ENCODE results near the gene NBPF3.
"Not testable (repeated sequence)": the region's sequence is repeated elsewhere in the genome, so short reads cannot be mapped to it uniquely, and the experiment has no call there.

Gene NBPF3

GRCh38 chr1:21517660-21518480 is 77.9 kb downstream of the NBPF3 start:
- DNase-seq (ENCODE audit: extremely low spot score): no peak
- TF ChIP-seq FOXA1 (IDR thresholded peaks at IDR 0.05) (no peak), FOXM1 (IDR thresholded peaks at IDR 0.05; ENCODE audit: borderline replicate concordance) (no peak), ELF4 (IDR thresholded peaks at IDR 0.05) (no peak), L3MBTL2 (conservative IDR thresholded peaks at IDR 0.05) (no peak), SUZ12 (IDR thresholded peaks at IDR 0.05) (no peak), NFRKB (IDR thresholded peaks at IDR 0.05) (no peak)
- ChIA-PET CTCF (no interaction called here), POLR2A (no interaction called here)

GRCh38 chr1:21518774-21519455 is 79.0 kb downstream of the NBPF3 start:
- no peak for DNase-seq (ENCODE audit: extremely low spot score)
- ChIA-PET POLR2A (no interaction called here), CTCF (no interaction called here)
- TF ChIP-seq ZNF384 (IDR thresholded peaks at IDR 0.05) (no peak), TARDBP (IDR thresholded peaks at IDR 0.05) (no peak), SP1 (IDR thresholded peaks at IDR 0.05) (no peak), ELF4 (IDR thresholded peaks at IDR 0.05) (no peak), NFRKB (IDR thresholded peaks at IDR 0.05) (no peak), BHLHE40 (IDR thresholded peaks at IDR 0.05; ENCODE audit: borderline replicate concordance) (no peak), HDGF (IDR thresholded peaks at IDR 0.05; ENCODE audit: borderline replicate concordance) (no peak), CTBP1 (IDR thresholded peaks at IDR 0.05; ENCODE audit: borderline replicate concordance) (no peak), LEF1 (IDR thresholded peaks at IDR 0.05; ENCODE audit: borderline replicate concordance) (no peak), SUZ12 (IDR thresholded peaks at IDR 0.05) (no peak), ARNT (IDR thresholded peaks at IDR 0.05) (no peak), FOXM1 (IDR thresholded peaks at IDR 0.05; ENCODE audit: borderline replicate concordance) (no peak), FOXA1 (IDR thresholded peaks at IDR 0.05) (no peak), FOXK2 (IDR thresholded peaks at IDR 0.05) (no peak), PKNOX1 (IDR thresholded peaks at IDR 0.05) (no peak), L3MBTL2 (conservative IDR thresholded peaks at IDR 0.05) (no peak)

GRCh38 chr1:21519486-21520070 is 79.6 kb downstream of the NBPF3 start:
- CTCF ChIA-PET; POLR2A ChIA-PET; DNase-seq (ENCODE audit: extremely low spot score): not testable (repeated sequence)

- CTCF ChIA-PET: interaction anchor here (0.6 kb wide), 1 partner anchor 14 kb away, joined by 3 read pairs; no protein-coding TSS in a partner anchor
- DNase-seq (ENCODE audit: extremely low spot score): no peak
These were observed 81.2 kb downstream of the NBPF3 start for GRCh38 chr1:21520899-21521716.

GRCh38 chr1:21521717-21522060 is 81.8 kb downstream of the NBPF3 start:
- DNase-seq (ENCODE audit: extremely low spot score): no peak
- POLR2A ChIA-PET: no interaction called here
- CTCF ChIA-PET: no interaction called here
- TF ChIP-seq SUZ12 (IDR thresholded peaks at IDR 0.05): no peak
- no peak for TF ChIP-seq ELF4 (IDR thresholded peaks at IDR 0.05)
- TF ChIP-seq FOXK2 (IDR thresholded peaks at IDR 0.05): no peak
- TF ChIP-seq SP1 (IDR thresholded peaks at IDR 0.05): no peak
- no peak for TF ChIP-seq HDGF (IDR thresholded peaks at IDR 0.05; ENCODE audit: borderline replicate concordance)
- TF ChIP-seq ZNF384 (IDR thresholded peaks at IDR 0.05): no peak
- no peak for TF ChIP-seq ARNT (IDR thresholded peaks at IDR 0.05)
- no peak for TF ChIP-seq FOXM1 (IDR thresholded peaks at IDR 0.05; ENCODE audit: borderline replicate concordance)
- TF ChIP-seq TARDBP (IDR thresholded peaks at IDR 0.05): no peak
- TF ChIP-seq LEF1 (IDR thresholded peaks at IDR 0.05; ENCODE audit: borderline replicate concordance): no peak
- no peak for TF ChIP-seq L3MBTL2 (conservative IDR thresholded peaks at IDR 0.05)
- no peak for TF ChIP-seq NFRKB (IDR thresholded peaks at IDR 0.05)
- no peak for TF ChIP-seq FOXA1 (IDR thresholded peaks at IDR 0.05)
- TF ChIP-seq PKNOX1 (IDR thresholded peaks at IDR 0.05): no peak
- no peak for TF ChIP-seq CTBP1 (IDR thresholded peaks at IDR 0.05; ENCODE audit: borderline replicate concordance)

More at GRCh38 chr1:21520899-21521716, 81.2 kb downstream of the NBPF3 start:
- POLR2A ChIA-PET: no interaction called here
- TF ChIP-seq FOXM1 (IDR thresholded peaks at IDR 0.05; ENCODE audit: borderline replicate concordance): no peak
- TF ChIP-seq FOXK2 (IDR thresholded peaks at IDR 0.05): no peak
- no peak for TF ChIP-seq BHLHE40 (IDR thresholded peaks at IDR 0.05; ENCODE audit: borderline replicate concordance)
- no peak for TF ChIP-seq ELF4 (IDR thresholded peaks at IDR 0.05)
- TF ChIP-seq NFRKB (IDR thresholded peaks at IDR 0.05): no peak
- no peak for TF ChIP-seq FOXA1 (IDR thresholded peaks at IDR 0.05)
- no peak for TF ChIP-seq ZNF384 (IDR thresholded peaks at IDR 0.05)
- no peak for TF ChIP-seq ARNT (IDR thresholded peaks at IDR 0.05)
- TF ChIP-seq HDGF (IDR thresholded peaks at IDR 0.05; ENCODE audit: borderline replicate concordance): no peak
- no peak for TF ChIP-seq L3MBTL2 (conservative IDR thresholded peaks at IDR 0.05)
- TF ChIP-seq SUZ12 (IDR thresholded peaks at IDR 0.05): no peak
- no peak for TF ChIP-seq PKNOX1 (IDR thresholded peaks at IDR 0.05)
- no peak for TF ChIP-seq LEF1 (IDR thresholded peaks at IDR 0.05; ENCODE audit: borderline replicate concordance)
- no peak for TF ChIP-seq CTBP1 (IDR thresholded peaks at IDR 0.05; ENCODE audit: borderline replicate concordance)
